Cardiac fibroblast (primary cell): ENCODE data around the gene NMNAT3.

ENCODE experiments used
- DNase-seq, 2 donors: peaks; one replicate each; pipeline versions ENCODE4 v3.0.0 to v3.0.0-alpha.2; 2010; ENCODE audit warnings: low read depth in 2 of 2
- H3K4me3 ChIP-seq, 2 donors: replicated peaks in 1 of 2; 1 replicate in 1 of 2; 2 replicates in 1 of 2; pipeline ENCODE4 v1.5.1; 2011; ENCODE audit warnings: low read depth in 2 of 2, low read length in 2 of 2, mild to moderate bottlenecking in 2 of 2, moderate library complexity in 1 of 2
- TF ChIP-seq, protein P1 (sequence below): IDR thresholded peaks from one replicate; pipeline ENCODE4 v1.5.1; 2011; ENCODE audit warnings: low read depth, mild to moderate bottlenecking, low read length, inconsistent platforms

The NMNAT3 gene

DNA sequence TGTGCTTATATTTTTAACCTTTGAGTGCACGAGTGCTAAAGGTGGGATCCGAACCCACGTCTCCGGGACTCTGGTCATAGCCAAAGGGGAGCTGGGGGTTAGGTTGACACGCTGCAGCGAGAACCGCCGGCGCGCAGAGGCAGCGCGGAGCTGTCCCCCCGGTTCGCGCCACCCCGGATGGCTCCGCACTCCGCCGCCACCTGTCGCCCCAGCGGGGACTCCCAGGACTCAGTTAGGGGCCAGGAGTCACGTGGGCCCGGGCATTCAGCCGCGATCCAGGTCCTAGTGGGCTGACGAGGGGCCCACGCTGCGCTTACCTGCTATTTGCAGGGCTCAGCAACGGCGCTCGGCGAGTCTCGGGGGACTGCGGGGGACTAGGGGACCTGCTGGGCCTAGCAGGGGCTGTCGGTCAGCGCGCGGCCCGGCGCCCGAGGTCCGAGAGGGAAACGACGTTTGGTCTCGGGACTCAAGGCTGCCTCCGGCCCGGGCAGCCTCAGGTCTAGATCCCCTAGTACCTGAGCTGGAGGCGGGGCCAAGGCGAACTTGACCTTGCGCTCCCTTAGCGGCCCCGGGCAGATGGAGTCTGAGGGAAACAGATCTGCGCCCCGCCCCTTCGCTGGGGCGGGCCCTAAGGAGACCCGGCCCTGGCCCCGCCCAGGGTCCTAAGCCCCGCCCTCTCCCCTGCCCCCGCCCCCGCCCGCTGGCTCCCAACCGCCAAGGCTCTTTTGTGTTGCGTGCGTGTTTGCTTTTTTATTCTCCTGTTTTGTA, at the start of gene NMNAT3:
Gene NMNAT3 (minus strand): TSS at position 585 of the 768 bp plus-strand sequence. CDS start 50,248 bp downstream, outside the sequence.
- peak; percentile 38 to 55 for DNase-seq
- H3K4me3 ChIP-seq, result peak within 1 kb of the TSS; percentile 45 to 52
- TF ChIP-seq, protein P1, sequence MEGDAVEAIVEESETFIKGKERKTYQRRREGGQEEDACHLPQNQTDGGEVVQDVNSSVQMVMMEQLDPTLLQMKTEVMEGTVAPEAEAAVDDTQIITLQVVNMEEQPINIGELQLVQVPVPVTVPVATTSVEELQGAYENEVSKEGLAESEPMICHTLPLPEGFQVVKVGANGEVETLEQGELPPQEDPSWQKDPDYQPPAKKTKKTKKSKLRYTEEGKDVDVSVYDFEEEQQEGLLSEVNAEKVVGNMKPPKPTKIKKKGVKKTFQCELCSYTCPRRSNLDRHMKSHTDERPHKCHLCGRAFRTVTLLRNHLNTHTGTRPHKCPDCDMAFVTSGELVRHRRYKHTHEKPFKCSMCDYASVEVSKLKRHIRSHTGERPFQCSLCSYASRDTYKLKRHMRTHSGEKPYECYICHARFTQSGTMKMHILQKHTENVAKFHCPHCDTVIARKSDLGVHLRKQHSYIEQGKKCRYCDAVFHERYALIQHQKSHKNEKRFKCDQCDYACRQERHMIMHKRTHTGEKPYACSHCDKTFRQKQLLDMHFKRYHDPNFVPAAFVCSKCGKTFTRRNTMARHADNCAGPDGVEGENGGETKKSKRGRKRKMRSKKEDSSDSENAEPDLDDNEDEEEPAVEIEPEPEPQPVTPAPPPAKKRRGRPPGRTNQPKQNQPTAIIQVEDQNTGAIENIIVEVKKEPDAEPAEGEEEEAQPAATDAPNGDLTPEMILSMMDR, result no peak

DNA sequence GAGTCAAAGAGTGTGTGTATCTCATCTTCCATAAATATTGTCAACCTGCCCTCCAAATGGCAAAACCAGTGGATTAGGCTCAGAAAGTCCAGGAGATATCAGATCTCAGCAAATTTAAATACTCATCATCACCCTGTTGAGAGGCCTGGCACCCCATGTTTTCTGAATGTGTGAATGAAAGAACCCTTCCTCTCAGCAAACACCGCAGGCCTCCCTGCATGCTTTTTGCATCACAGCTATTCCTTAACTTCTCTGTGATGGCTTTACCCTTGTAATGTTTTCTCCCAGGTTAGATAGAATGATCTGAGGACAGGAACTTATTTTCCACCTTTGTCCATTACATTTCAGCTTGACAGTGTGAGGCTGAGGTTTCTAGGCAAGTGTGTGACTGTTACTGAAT, 43.6 kb upstream of the NMNAT3 start:
- no peak overlapping the region for H3K4me3 ChIP-seq
- TF ChIP-seq, protein P1, result no peak
- no peak for DNase-seq

DNA sequence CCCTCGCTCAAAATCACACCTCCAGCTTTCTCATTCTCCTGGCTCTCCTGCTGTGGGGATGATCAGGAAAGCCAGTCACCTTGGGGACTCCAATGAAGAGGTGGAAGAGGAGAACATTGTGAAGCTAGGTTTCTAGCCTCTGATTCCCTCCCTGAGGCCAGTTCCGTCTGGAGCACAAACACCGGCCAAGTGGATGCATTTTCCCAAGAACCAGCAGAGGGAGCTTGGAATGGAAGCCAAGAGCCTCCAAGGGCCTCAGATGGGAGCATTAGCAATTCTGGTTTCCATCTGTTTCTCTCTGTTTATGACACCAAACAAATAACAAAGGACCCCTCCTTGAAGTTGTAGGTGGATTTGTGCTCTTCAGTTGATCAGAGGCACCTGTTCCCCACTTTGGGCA, 40.6 kb upstream of the NMNAT3 start:
- TF ChIP-seq, protein P1, result peak; percentile 62
- peak; percentile 53 to 57 for DNase-seq
- no peak overlapping the region for H3K4me3 ChIP-seq

DNA sequence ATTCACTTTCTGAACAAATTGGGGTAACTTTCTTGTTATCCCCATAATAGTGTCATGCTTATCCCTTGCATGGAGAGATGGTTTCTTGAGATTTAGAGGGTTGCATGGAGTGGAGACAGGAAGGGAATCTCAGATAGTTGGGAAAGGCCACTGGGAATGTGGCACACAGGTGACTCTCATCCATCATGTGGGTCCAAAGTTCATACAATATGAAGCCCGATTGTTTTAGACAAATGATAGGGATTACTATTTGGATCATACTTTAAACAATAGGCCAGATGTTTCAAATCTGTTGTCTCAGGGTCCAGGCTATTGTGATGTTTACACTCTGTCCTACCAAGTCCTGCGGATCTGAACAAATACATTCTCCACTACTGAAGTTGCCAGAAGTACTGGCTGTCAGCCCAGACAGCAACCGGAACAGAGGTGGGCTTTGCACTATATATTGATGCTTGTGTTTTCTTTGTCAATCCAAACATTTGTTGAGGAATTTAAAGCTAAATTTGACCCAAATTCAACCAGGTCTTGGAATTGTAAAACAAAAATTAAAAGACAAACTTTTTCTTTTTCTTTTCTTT, 39.2 kb upstream of the NMNAT3 start:
- TF ChIP-seq, protein P1, result no peak
- H3K4me3 ChIP-seq, result no peak overlapping the region
- no peak for DNase-seq

DNA sequence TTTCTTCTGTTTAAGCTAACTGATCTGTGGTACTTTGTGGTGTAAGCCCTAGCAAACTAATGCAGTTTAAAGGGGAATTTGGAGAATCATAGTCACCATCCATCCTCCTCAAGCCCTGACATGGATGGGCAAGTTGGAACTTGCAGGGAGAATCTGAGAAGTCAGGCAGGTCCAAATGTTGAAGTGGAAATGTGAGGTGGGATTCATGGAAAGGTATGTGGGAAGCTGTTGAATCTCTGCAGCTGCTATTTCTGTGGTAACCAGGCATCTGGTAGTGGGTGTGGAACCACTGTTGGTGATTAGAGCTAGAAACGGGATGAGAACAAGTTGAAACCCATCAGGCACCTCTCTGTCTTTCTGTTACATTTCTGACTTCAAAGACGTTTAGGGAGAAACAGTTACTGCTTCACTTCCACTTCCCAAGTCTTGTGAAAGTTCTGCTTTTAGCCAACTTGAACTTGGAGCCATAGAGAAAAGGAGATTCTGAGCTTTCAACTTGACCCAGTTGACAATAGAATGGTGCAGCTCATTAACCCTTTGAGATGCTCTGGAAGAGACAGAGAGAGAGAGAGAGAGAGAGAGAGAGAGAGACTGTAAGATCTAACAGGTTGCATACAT, 38.1 kb upstream of the NMNAT3 start:
- TF ChIP-seq, protein P1, result no peak
- H3K4me3 ChIP-seq, result no peak overlapping the region
- no peak for DNase-seq

DNA sequence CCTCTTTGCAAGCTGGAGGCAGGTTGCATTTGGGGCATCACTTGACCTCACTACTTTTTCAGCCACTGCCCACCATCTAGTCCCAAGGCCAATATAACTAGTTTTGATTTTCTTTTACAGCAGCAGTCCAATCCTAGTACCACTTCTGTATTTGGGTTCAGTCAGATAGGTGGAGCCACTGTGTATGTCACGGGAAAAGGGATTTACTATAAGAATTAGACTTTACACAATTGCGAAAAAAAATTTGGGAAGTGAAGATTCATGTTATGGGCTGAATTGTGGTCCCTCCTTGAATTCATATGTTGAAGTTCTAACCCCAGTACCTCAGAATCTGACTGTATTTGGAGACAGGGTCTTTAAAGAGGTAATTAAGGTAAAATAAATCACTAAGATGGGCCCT, 37.4 kb upstream of the NMNAT3 start:
- H3K4me3 ChIP-seq, result no peak overlapping the region
- no peak for DNase-seq
- TF ChIP-seq, protein P1, result no peak
